HEK293 (cell line): ENCODE measurements around the gene KCNQ4.

Experiments used
- BCL6B ChIP-seq: fragments of 450-650 bp; formaldehyde crosslinking; IDR thresholded peaks from 2 replicates; pipeline ENCODE4 v1.5.1; 2017; ENCODE audit warnings: missing biosample characterization, missing genetic modification characterization
- GLI2 ChIP-seq: fragments of 450-650 bp; formaldehyde crosslinking; IDR thresholded peaks from 2 replicates; pipeline ENCODE4; 2017; ENCODE audit warnings: missing biosample characterization, missing genetic modification characterization, low read depth, borderline replicate concordance
- HOXA7 ChIP-seq: sonication (generic); formaldehyde crosslinking; IDR thresholded peaks from 2 replicates; pipeline ENCODE4 v1.8.1; 2022; ENCODE audit warnings: missing genetic modification reagents, borderline replicate concordance
- REST ChIP-seq: fragments of 450-650 bp; formaldehyde crosslinking; IDR thresholded peaks from 2 replicates; pipeline ENCODE4 v1.5.1; 2016; ENCODE audit warnings: missing biosample characterization, missing genetic modification characterization
- SP2 ChIP-seq: fragments of 450-650 bp; formaldehyde crosslinking; IDR thresholded peaks from 2 replicates; pipeline ENCODE4 v1.5.1; 2016; ENCODE audit warnings: missing biosample characterization, missing genetic modification characterization
- TCF7L2 ChIP-seq: IDR thresholded peaks from 2 replicates; pipeline ENCODE4 v1.6.1; 2011; ENCODE audit warnings: low read depth, mild to moderate bottlenecking, inconsistent platforms, low read length, moderate library complexity, borderline replicate concordance
- ZBTB17 ChIP-seq: fragments of 450-650 bp; formaldehyde crosslinking; IDR thresholded peaks from 2 replicates; pipeline ENCODE4 v1.5.1; 2016; ENCODE audit warnings: missing biosample characterization, missing genetic modification characterization
- ZBTB21 ChIP-seq: fragments of 450-650 bp; formaldehyde crosslinking; IDR thresholded peaks from 2 replicates; pipeline ENCODE4 v1.5.1; 2017; ENCODE audit warnings: missing biosample characterization, missing genetic modification characterization
- ZBTB8A ChIP-seq: fragments of 450-650 bp; formaldehyde crosslinking; IDR thresholded peaks from 2 replicates; pipeline ENCODE4 v1.5.1; 2016; ENCODE audit warnings: missing biosample characterization, missing genetic modification characterization
- ZFHX2 ChIP-seq: fragments of 450-650 bp; formaldehyde crosslinking; conservative IDR thresholded peaks from 2 replicates; pipeline ENCODE4 v1.5.1; 2016; ENCODE audit warnings: missing biosample characterization, missing genetic modification characterization
- ZFP37 ChIP-seq: fragments of 450-650 bp; formaldehyde crosslinking; IDR thresholded peaks from 2 replicates; pipeline ENCODE4 v1.5.1; 2016; ENCODE audit warnings: missing biosample characterization, missing genetic modification characterization
- ZNF174 ChIP-seq: fragments of 450-650 bp; formaldehyde crosslinking; IDR thresholded peaks from 2 replicates; pipeline ENCODE4 v1.5.0; 2017; ENCODE audit warnings: missing biosample characterization, mild to moderate bottlenecking, missing genetic modification characterization
- ZNF175 ChIP-seq: fragments of 450-650 bp; formaldehyde crosslinking; IDR thresholded peaks from 2 replicates; pipeline ENCODE4 v1.5.1; 2016; ENCODE audit warnings: missing biosample characterization, missing genetic modification characterization
- ZNF18 ChIP-seq: fragments of 450-650 bp; formaldehyde crosslinking; IDR thresholded peaks from 2 replicates; pipeline ENCODE4 v1.5.1; 2016; ENCODE audit warnings: missing biosample characterization, missing genetic modification characterization
- ZNF202 ChIP-seq: fragments of 450-650 bp; formaldehyde crosslinking; IDR thresholded peaks from 2 replicates; pipeline ENCODE4 v1.5.1; 2016; ENCODE audit warnings: missing biosample characterization, missing genetic modification characterization, borderline replicate concordance
- ZNF292 ChIP-seq: fragments of 450-650 bp; formaldehyde crosslinking; IDR thresholded peaks from 2 replicates; pipeline ENCODE4 v1.5.1; 2016; ENCODE audit warnings: low read depth, missing biosample characterization, missing genetic modification characterization, borderline replicate concordance
- ZNF324 ChIP-seq: fragments of 450-650 bp; formaldehyde crosslinking; IDR thresholded peaks from 2 replicates; pipeline ENCODE4 v1.5.1; 2016; ENCODE audit warnings: missing biosample characterization, missing genetic modification characterization
- ZNF362 ChIP-seq: fragments of 450-650 bp; formaldehyde crosslinking; IDR thresholded peaks from 2 replicates; pipeline ENCODE4 v1.5.1; 2016; ENCODE audit warnings: missing biosample characterization, missing genetic modification characterization
- ZNF398 ChIP-seq: fragments of 450-650 bp; formaldehyde crosslinking; IDR thresholded peaks from 2 replicates; pipeline ENCODE4 v1.5.1; 2017; ENCODE audit warnings: missing biosample characterization, missing genetic modification characterization
- ZNF510 ChIP-seq: fragments of 450-650 bp; formaldehyde crosslinking; IDR thresholded peaks from 2 replicates; pipeline ENCODE4 v1.5.1; 2018; ENCODE audit warnings: mild to moderate bottlenecking, missing genetic modification characterization, missing biosample characterization; ENCODE audit not compliant: insufficient replicate concordance
- ZNF544 ChIP-seq: fragments of 450-650 bp; formaldehyde crosslinking; IDR thresholded peaks from 2 replicates; pipeline ENCODE4 v1.5.0; 2017; ENCODE audit warnings: missing biosample characterization, missing genetic modification characterization
- ZNF658 ChIP-seq: fragments of 450-650 bp; formaldehyde crosslinking; IDR thresholded peaks from 2 replicates; pipeline ENCODE4; 2016; ENCODE audit warnings: missing biosample characterization, missing genetic modification characterization
- ZNF677 ChIP-seq: fragments of 450-650 bp; IDR thresholded peaks from 2 replicates; pipeline ENCODE4 v1.5.0; 2018; ENCODE audit warnings: missing biosample characterization, mild to moderate bottlenecking, missing genetic modification characterization, moderate library complexity
- ZNF768 ChIP-seq: fragments of 450-650 bp; formaldehyde crosslinking; IDR thresholded peaks from 2 replicates; pipeline ENCODE4 v1.5.1; 2018; ENCODE audit warnings: missing biosample characterization, mild to moderate bottlenecking, missing genetic modification characterization

KCNQ4 gene

GRCh38 chr1:40782371-40782956 lies 1.1 kb upstream of the KCNQ4 start (continued):
- TF ChIP-seq REST (tag by site-specific recombination) (no peak), ZNF658 (no peak), ZNF174 (tag by site-specific recombination) (no peak), HOXA7 (CRISPR knock-in tag) (no peak), SP2 (tag by site-specific recombination) (peak; percentile 71), ZNF544 (tag by site-specific recombination) (no peak), ZNF18 (tag by site-specific recombination) (no peak), BCL6B (tag by site-specific recombination) (no peak), ZBTB21 (no peak), ZNF175 (tag by site-specific recombination) (no peak), ZNF324 (no peak), ZNF202 (tag by site-specific recombination) (no peak), ZNF362 (tag by site-specific recombination) (no peak), ZNF677 (tag by site-specific recombination) (no peak), ZBTB17 (tag by site-specific recombination) (no peak), ZBTB8A (0 out of 2 replicates have a peak, but pooled peaks have one; percentile 14), ZFHX2 (tag by site-specific recombination) (no peak), ZNF768 (no peak), TCF7L2 (no peak), GLI2 (no peak), ZFP37 (tag by site-specific recombination) (no peak), ZNF398 (no peak), ZNF292 (tag by site-specific recombination) (no peak), ZNF510 (no peak)
